ENCODE measurements around the gene FOXP1. TPM values are rescaled to one million over a fixed set of nuclear protein-coding genes. Genes with fewer than 3 reads are reported as not detected.

FOXP1 gene
- total RNA-seq, 1 donor from 2014 or later: 128 TPM

- Histone ChIP-seq H3K36me3 (no peaks in the 10 kb centered on the region), H3K27ac (no peak overlapping the region), H3K4me3 (no peak overlapping the region), H3K9me3 (no peaks in the 10 kb centered on the region), H3K4me1 (no peaks in the 10 kb centered on the region), H3K27me3 (no peaks in the 10 kb centered on the region)
- no peak for DNase-seq (ENCODE audit: extremely low spot score in 2 of 2)
- intact Hi-C loops (cut with DNase I): no loop called here
- TF ChIP-seq POLR2AphosphoS5 (IDR thresholded peaks at IDR 0.05; ENCODE audit: insufficient read depth in 1 of 2, low read depth in 1 of 2) (no peak), POLR2A (IDR thresholded peaks at IDR 0.05) (no peak), CTCF (IDR thresholded peaks at IDR 0.05) (no peak)
Measured at GRCh38 chr3:71566776-71567175, 16.8 kb downstream of the FOXP1 start.

DNA sequence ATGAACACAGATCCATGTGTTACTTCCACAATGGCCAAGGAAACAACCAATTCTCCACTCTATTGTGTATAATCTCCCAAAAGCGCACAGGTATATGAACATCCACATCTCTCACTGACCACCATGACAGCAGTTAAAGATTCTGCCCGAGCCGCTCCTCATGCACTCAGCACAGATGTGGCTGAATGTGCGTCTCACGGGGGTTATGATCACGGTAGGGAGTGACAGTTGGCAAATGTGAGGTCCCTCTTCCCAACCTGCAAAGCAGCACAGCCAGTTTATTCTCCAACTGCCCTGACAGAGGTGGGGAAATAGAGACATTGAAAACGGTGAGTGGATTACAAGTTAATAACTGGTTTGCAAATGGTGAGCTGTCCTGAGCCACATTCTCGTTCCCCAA, 17.6 kb downstream of the FOXP1 start:
- DNase-seq (ENCODE audit: extremely low spot score in 2 of 2): no peak
- TF ChIP-seq POLR2A (IDR thresholded peaks at IDR 0.05) (no peak), CTCF (IDR thresholded peaks at IDR 0.05) (no peak), POLR2AphosphoS5 (IDR thresholded peaks at IDR 0.05; ENCODE audit: insufficient read depth in 1 of 2, low read depth in 1 of 2) (no peak)
- no peaks in the 10 kb centered on the region for H3K27me3 ChIP-seq
- H3K9me3 ChIP-seq: no peaks in the 10 kb centered on the region
- no peaks in the 10 kb centered on the region for H3K4me1 ChIP-seq
- intact Hi-C loops (cut with DNase I): no loop called here
- no peak overlapping the region for H3K27ac ChIP-seq
- no peak overlapping the region for H3K4me3 ChIP-seq
- no peaks in the 10 kb centered on the region for H3K36me3 ChIP-seq

GRCh38 chr3:71565316-71565715, 18.2 kb downstream of the FOXP1 start:
- intact Hi-C loops (cut with DNase I): no loop called here
- H3K27me3 ChIP-seq: no peaks in the 10 kb centered on the region
- H3K4me3 ChIP-seq: no peak overlapping the region
- no peak overlapping the region for H3K27ac ChIP-seq
- no peaks in the 10 kb centered on the region for H3K4me1 ChIP-seq
- DNase-seq (ENCODE audit: extremely low spot score in 2 of 2): no peak
- H3K36me3 ChIP-seq: no peaks in the 10 kb centered on the region
- TF ChIP-seq POLR2AphosphoS5 (IDR thresholded peaks at IDR 0.05; ENCODE audit: insufficient read depth in 1 of 2, low read depth in 1 of 2) (no peak), POLR2A (IDR thresholded peaks at IDR 0.05) (no peak), CTCF (IDR thresholded peaks at IDR 0.05) (no peak)
- H3K9me3 ChIP-seq: no peaks in the 10 kb centered on the region

DNA sequence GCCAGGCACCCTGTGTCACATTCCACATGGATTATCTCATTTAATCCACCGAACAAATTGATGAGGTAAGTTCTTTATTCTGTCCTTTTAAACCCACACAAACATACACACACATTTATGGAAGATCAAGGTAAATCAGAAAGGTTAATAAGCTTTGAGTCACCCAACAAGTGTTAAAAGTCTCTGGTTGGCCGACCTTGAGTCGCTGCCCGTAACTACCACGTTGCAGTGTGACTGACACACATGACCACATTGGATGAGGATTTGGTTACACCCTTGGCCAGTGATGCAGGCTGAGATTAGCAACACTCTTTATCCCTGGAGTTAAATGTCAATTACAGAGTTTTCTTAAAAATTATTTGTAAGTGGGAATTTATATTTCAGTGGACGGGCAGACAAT, 19.2 kb downstream of the FOXP1 start:
- no peak for DNase-seq (ENCODE audit: extremely low spot score in 2 of 2)
- Histone ChIP-seq H3K4me1 (no peaks in the 10 kb centered on the region), H3K36me3 (no peaks in the 10 kb centered on the region), H3K9me3 (no peaks in the 10 kb centered on the region), H3K4me3 (no peak overlapping the region), H3K27me3 (no peaks in the 10 kb centered on the region), H3K27ac (no peak overlapping the region)
- intact Hi-C loops (cut with DNase I): no loop called here
- TF ChIP-seq CTCF (IDR thresholded peaks at IDR 0.05): no peak
- no peak for TF ChIP-seq POLR2A (IDR thresholded peaks at IDR 0.05)
- TF ChIP-seq POLR2AphosphoS5 (IDR thresholded peaks at IDR 0.05; ENCODE audit: insufficient read depth in 1 of 2, low read depth in 1 of 2): no peak

- no peak for DNase-seq (ENCODE audit: extremely low spot score in 2 of 2)
- TF ChIP-seq POLR2A (IDR thresholded peaks at IDR 0.05) (no peak), POLR2AphosphoS5 (IDR thresholded peaks at IDR 0.05; ENCODE audit: insufficient read depth in 1 of 2, low read depth in 1 of 2) (no peak), CTCF (IDR thresholded peaks at IDR 0.05) (no peak)
- intact Hi-C loops (cut with DNase I): no loop called here
- Histone ChIP-seq H3K4me1 (no peaks in the 10 kb centered on the region), H3K36me3 (no peaks in the 10 kb centered on the region), H3K27ac (no peak overlapping the region), H3K4me3 (no peak overlapping the region), H3K9me3 (no peaks in the 10 kb centered on the region), H3K27me3 (no peaks in the 10 kb centered on the region)
Measured at GRCh38 chr3:71563827-71564226, 19.7 kb downstream of the FOXP1 start.
